Hepatocyte (in vitro differentiated cells): ENCODE results near the gene CLIP1.

ENCODE experiments used
- EZH2 ChIP-seq: fragments of 200-600 bp; sonication (generic); IDR thresholded peaks from 2 replicates; pipeline ENCODE4 v1.6.1; 2016; ENCODE audit warnings: antibody characterized with exemption, mild to moderate bottlenecking, borderline replicate concordance
- EZH2phosphoT487 ChIP-seq: fragments of 200-600 bp; sonication (generic); IDR thresholded peaks from one replicate; pipeline ENCODE4 v1.6.1; 2018; ENCODE audit warnings: antibody characterized with exemption, mild to moderate bottlenecking, low read depth, moderate library complexity; ENCODE audit not compliant: unreplicated experiment, severe bottlenecking
- TF ChIP-seq, protein P1 (sequence below): fragments of 200-600 bp; sonication (generic); IDR thresholded peaks from 2 replicates; pipeline ENCODE4 v1.5.1; 2016; ENCODE audit warnings: antibody characterized with exemption, mild to moderate bottlenecking; ENCODE audit not compliant: poor library complexity

DNA sequence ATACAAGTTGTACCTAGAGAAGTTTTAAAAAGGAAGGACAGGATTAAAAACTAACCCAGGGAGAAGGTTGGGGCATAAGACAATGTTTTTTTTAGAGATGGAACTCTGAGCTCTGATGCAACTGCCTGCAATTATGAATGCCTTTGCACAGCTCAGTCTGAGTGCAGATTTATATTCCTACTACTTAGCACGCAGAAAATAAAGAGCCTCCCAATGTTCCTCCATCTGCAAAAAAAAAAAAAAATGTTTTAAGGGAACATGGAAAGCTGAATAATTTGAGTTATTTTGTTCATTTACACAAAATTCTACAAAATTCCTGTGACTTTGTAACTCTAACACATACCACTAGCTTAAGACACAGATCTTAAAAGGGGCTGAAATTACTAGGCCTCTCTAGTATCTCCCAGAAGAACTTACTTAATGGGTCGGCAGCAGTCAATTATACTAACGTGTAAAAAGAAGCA is 15.7 kb downstream of the CLIP1 start:
- TF ChIP-seq, protein P1, sequence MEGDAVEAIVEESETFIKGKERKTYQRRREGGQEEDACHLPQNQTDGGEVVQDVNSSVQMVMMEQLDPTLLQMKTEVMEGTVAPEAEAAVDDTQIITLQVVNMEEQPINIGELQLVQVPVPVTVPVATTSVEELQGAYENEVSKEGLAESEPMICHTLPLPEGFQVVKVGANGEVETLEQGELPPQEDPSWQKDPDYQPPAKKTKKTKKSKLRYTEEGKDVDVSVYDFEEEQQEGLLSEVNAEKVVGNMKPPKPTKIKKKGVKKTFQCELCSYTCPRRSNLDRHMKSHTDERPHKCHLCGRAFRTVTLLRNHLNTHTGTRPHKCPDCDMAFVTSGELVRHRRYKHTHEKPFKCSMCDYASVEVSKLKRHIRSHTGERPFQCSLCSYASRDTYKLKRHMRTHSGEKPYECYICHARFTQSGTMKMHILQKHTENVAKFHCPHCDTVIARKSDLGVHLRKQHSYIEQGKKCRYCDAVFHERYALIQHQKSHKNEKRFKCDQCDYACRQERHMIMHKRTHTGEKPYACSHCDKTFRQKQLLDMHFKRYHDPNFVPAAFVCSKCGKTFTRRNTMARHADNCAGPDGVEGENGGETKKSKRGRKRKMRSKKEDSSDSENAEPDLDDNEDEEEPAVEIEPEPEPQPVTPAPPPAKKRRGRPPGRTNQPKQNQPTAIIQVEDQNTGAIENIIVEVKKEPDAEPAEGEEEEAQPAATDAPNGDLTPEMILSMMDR = no peak
- TF ChIP-seq EZH2 (no peak), EZH2phosphoT487 (no peak)
